DMS79 treated with DMSO at 0.1 percent for 48 hours (cell line): ENCODE measurements around the gene LDLRAD4.
A peak's percentile ranks its signal among the peaks of the same experiment; 100 is the strongest.
"Not testable (repeated sequence)": the region's sequence is repeated elsewhere in the genome, so short reads cannot be mapped to it uniquely, and the experiment has no call there.

Experiments
- DNase-seq: peaks from one replicate; lab custom pipeline; 2025; lab: John Stamatoyannopoulos, UW

LDLRAD4 gene

DNA sequence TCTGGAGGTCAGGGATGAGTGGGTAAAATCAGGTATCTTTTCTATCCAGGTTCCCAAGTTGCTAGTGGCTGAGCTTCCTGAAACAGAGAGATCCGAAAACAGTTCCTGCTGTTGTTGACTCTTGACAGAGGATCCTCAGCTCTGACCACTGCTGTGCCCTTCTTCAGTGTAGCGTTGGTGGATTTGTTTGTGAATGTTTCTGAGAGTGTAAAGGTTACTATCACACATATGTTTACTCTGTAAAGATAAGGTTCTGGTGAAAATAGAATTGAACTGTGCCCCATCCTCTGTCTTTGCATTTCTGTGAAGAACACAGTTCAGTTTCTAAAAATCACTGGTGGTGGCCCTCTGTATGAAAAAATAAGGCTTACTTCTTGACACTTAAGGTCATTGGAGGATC, 119.8 kb downstream of the LDLRAD4 start:
- DNase-seq: no peak

DNA sequence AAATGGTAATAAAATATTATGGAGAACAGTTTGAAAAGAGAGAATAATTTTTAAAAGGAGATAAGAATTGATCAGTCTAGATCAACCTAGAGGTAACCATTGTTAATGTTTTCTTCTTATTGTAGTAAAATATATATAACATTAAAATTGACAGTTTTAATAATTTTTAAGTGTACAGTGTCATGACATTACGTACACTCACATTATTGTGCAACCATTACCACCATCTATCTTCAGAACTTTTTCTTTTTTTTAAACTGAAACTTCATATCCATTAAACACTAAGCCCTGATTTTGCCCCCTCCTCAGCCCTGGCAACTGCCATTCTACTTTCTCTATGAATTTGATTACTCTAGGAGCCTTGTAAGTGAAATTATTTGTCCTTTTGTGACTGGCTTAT, 121.1 kb downstream of the LDLRAD4 start:
- no peak for DNase-seq

- not testable (repeated sequence) for DNase-seq
Measured at GRCh38 chr18:13346449-13346848, 127.9 kb downstream of the LDLRAD4 start.

DNA sequence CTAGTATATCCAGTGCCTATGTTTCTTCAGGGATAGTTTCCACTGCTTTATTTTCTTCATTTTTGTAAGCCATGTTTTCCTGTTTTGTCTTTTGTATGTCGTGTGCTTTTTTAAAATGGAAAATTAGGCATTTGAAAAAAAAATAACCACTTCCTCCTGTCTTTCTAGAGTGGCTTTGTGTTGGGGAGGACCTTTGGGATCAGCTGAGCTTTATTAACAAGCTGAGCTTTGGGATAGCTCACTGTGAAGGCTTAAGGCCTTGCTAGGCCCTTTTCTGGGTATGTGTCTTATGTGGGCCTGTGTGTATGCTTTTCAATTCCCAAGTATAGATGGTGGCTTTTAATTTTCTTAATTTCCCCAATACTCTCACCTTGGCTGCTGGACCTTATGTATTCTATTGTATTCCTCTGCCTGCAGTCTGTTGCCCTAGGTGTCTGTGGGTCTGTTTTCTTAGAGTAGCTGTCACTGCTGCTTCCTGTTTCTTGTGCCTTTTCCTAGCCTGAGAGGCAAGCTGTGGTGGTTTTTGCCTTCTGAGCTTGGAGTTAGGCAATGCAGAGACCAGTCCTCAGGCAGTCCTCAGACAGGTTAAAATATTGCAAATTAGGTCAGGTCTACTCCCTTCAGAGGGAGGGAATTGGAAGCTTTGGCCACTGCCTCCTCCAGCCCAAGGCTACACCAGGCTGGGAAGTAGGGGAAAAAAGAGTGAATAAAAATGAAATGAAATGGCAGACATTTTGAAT, 134.7 kb downstream of the LDLRAD4 start:
- no peak for DNase-seq

DNA sequence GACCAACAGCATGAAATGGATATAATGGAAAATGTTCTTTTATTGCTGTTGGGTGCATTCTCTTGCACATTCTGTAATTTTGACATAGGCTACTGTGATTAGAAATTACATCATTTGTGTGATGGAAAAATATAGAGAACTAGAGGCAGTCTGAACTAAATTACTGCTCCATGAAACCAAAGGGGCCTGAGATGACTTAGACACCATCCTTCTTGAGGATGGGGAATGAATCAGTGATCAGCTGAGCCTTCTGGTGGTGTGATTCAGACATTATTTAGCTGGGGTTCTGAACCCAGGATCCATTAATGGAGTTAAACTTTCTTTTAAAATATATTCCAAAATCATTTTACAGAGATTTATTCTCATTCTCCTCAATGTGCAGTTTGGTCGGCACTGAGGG, 135.8 kb downstream of the LDLRAD4 start:
- no peak for DNase-seq

DNA sequence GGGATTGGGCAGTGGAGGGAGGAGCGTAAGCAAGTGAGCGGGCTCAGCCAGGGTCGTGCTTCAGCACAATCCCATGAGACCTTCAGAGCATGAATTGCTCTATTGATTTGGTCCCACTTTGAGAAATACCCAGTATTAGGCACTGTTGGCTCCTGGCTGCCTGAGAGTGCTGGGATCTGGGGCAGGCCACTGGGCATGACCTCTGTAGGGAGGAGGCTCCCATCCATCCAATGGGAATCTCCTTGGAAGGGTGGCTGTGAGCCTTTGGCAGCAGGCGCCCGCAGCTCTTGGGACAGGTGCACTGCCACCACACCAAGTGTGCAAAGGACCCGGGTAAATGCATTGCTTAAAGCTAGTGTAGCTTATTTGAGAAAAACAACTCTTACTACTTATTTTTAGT, 137.5 kb downstream of the LDLRAD4 start:
- no peak for DNase-seq

GRCh38 chr18:13357289-13357688, 138.7 kb downstream of the LDLRAD4 start:
- DNase-seq: no peak

- no peak for DNase-seq
Measured at GRCh38 chr18:13359210-13359609, 140.7 kb downstream of the LDLRAD4 start.

GRCh38 chr18:13361431-13361830, 142.9 kb downstream of the LDLRAD4 start:
- no peak for DNase-seq

GRCh38 chr18:13362051-13362450, 143.5 kb downstream of the LDLRAD4 start:
- DNase-seq: no peak

- DNase-seq: no peak
Measured at GRCh38 chr18:13362607-13363006, 144.0 kb downstream of the LDLRAD4 start.

DNA sequence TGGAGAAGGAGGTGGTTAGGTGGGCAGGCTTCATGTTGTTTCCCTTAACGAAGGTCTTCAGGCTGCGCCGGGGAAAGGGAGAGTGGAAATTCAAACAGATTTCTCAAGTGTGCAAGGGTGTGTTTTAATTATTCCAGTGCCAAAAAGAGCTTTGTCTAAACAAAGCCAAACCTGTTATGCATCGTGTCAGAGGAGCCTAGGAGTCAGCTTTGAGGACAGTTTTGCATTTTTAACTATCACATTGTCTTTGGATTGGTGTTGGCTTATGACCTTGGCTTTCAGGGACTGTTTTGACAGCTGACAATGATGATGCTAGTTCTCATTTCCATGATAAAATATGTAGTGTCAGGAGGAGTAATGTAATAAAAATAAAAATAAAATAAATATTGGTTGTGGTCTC, 144.8 kb downstream of the LDLRAD4 start:
- DNase-seq: no peak

DNA sequence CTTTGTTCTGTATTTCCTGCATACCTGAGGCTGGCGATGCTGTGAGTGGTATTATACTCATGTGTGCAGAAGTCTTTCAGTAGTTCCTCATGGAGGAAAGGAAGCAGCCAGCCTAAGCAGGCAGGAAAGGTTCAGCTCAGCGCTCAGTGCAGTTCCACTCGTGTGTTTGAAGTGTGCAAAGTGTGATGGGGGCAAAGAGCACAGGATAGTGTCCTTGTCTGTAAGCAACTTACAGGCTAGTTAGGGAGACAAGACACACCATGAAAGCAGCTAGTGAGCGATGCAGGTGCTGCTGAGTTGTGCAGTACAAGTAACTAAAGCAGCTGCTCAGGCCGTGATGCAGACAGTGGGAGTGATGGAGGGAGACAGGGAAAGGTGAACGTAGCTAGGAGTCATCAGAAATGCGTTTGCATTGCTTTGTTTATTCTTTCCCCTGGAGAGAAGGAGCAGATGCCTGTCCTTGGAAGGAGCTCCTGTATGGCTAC, 146.2 kb downstream of the LDLRAD4 start:
- DNase-seq: no peak

- DNase-seq: no peak
Measured at GRCh38 chr18:13366131-13366530, 147.6 kb downstream of the LDLRAD4 start.

DNA sequence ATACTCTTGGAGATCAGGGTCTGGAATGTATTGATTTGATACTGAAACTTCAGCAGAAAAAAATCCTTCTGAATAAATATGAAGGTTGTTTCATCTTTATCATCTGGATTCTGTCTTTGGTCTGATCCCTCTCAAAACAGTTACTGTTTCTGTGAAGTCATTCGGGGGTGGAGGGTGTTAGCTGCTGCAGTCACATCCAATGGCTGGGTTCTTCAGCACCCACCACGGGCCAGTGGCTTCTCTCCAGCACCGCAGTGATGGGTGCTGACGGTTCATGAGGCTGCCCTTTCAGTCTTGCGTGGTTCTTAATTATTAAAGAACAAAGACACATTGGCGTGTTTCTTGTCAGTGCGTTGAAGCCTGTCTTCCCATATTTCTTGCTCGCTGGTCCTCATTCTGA, 148.0 kb downstream of the LDLRAD4 start:
- no peak for DNase-seq

DNA sequence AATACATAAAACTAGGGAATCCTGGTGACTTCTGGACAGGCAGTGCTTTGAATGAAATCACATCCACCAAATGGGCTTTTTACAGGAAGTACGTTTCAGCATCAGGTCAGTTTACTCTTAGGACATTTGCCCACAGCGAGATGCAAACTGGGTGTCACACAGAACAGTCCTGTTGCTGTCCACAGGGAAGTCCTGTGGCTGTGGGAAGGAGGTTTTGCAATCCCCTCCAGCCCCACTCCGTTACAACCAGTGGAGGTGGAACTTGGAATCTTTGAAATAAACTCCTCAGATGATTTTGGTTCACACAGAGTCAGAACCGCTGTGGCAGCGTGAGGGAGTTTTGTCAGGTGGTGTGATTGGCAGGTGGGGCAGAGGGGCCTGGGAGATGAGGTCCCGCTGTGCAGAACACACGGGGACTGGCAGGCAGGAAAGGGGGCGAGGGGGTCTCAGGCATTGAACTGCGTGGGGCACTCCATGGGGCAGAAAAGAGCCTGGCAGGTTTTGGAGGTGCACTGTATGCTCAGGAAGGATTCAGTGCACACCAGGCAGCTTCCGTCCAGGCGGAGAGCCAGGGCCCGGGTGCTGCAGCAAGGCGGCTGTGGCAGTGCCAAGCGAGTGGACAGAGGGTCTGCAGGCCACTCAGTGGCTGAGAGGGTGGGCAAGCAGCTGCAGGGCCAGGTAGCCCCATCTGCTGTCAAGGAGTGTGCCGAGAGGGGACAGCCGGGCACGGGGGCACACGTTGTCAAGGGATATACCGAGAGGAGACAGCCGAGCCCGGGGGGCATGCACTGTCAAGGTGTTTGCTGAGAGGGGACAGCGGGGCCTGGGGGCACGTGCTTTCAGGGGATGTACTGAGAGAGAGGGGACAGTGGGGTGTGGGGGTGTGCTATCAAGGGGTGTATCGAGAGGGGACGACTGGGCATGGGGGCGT, 148.7 kb downstream of the LDLRAD4 start:
- no peak for DNase-seq

DNA sequence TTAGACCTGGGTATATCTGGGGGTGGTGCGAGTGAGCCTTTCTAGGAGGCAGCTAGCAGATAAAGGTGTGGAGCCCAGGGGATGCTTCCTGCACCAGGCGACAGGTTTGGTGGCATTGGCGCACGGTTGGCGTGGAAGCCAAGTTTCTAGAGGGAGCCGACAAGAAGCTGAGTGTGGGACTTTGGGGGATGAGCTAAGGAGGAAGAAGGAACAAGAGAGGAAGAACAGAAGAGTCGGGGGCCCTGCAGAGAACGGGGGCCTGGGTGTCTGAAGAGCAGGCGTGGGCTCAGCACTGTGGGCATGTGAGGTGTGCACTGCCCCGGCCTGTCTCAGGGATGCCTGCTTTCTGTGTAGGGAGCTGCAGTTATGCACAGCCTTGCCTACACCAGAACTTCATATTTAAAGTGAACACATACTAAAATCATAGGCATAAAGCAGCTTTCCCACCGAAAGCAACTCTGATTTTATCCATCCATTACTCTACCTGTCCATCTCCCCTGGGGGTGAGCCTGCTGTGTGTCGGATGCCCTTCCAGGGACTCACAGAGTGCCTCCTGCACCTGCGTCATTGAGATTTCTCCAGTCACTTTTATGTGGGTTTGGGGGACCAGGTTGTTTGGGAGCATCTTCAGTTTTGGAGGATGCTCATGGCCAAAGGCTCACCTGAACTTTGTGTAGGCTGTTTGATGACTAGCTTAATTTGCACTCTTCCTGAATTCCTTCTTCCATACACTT, 149.7 kb downstream of the LDLRAD4 start:
- DNase-seq: no peak

DNA sequence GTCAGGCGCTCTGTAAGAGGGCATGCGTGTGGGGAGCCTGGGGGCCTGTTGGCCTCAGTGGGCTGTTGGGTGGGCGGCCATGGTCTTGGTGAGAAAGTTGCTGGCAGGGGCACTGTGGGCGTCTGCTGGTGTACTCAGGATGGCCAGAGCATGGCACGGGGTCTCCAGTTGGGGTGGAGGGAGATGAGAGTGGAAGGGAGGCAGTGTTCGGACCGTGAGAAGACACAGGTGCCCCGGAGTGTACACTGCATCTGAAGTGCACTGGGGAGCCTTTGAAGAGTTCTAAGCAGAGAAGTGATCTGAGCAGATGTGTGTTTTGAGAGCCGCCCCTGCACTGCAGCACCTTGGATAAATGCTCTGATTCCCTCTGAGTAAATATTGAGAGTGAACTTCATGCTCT, 150.8 kb downstream of the LDLRAD4 start:
- no peak for DNase-seq

- peak; percentile 66 for DNase-seq
Measured at GRCh38 chr18:13369756-13370510, 151.4 kb downstream of the LDLRAD4 start.

DNA sequence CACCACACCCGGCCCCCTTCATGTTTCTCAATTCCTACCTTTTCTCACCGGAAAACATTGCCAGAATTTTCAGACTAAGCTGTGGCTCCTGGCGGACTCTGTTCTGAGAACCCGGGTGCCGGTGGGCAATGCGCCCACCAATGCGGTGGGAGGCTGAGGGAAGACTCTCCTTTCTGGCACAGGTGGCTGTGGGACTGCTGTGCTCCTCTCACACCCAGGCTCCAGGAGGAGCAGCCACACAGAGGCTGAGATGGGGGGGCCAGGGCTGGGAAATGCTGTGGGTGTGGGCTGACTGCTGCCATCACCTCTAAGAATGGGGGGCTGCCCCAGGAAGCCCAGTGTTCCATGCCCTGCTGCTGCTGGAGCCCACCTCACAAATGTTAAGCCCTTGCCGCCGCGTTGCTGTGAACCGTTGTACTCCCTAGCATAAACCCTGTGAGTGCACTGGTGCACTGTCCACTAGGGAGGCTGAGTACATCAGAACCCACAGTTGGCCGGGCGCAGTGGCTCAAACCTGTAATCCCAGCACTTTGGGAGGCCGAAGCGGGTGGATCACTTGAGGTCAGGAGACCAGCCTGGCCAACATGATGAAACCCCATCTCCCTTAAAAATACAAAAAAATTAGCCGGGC, 152.6 kb downstream of the LDLRAD4 start:
- DNase-seq: no peak
